ENCODE measurements around the gene KLHL30.

The KLHL30 gene

DNA sequence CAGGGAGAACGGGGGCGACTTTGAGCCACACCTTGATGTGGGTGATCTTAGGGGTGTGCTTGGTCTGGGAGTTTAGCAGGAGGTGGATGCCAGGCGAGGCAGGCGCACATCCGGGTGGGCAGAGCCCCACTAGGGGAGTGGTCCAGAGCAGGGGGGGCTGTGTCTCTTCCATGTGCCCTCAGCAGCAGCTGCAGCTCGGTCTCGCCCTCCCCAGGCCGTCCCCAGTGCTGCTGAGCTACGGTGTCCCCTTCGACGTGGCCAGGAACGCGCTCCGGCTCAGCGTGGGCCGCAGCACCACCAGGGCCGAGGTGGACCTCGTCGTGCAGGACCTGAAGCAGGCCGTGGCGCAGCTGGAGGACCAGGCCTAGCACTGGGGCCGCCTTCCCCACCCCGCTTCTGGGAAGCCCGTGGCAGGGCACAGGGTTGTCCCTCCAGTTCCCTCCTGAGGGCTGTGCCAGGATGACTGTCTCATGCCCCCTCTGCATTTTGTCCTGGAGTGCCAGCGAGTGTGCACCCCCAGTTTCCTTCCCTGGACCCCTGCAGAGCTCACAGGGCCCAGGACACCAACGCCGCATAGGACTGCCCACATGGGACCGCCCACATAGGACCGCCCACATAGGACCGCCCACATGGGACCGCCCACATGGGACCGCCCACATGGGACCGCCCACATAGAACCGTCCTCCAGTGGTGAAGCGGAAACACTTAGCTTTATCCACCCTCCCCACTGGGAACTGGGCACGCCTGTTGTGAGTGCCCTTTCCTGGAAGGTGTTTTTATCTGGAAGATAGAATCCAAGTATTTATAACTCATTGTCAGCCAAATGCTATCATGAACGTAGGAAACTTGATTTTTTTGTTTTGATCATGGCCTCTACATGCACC is 40.2 kb upstream of the KLHL30 start:
- TF ChIP-seq, protein P1, sequence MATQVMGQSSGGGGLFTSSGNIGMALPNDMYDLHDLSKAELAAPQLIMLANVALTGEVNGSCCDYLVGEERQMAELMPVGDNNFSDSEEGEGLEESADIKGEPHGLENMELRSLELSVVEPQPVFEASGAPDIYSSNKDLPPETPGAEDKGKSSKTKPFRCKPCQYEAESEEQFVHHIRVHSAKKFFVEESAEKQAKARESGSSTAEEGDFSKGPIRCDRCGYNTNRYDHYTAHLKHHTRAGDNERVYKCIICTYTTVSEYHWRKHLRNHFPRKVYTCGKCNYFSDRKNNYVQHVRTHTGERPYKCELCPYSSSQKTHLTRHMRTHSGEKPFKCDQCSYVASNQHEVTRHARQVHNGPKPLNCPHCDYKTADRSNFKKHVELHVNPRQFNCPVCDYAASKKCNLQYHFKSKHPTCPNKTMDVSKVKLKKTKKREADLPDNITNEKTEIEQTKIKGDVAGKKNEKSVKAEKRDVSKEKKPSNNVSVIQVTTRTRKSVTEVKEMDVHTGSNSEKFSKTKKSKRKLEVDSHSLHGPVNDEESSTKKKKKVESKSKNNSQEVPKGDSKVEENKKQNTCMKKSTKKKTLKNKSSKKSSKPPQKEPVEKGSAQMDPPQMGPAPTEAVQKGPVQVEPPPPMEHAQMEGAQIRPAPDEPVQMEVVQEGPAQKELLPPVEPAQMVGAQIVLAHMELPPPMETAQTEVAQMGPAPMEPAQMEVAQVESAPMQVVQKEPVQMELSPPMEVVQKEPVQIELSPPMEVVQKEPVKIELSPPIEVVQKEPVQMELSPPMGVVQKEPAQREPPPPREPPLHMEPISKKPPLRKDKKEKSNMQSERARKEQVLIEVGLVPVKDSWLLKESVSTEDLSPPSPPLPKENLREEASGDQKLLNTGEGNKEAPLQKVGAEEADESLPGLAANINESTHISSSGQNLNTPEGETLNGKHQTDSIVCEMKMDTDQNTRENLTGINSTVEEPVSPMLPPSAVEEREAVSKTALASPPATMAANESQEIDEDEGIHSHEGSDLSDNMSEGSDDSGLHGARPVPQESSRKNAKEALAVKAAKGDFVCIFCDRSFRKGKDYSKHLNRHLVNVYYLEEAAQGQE (IDR thresholded peaks at IDR 0.05; ENCODE audit: insufficient read depth in 1 of 2, low read depth in 2 of 2, low read length in 2 of 2): no peak
- TF ChIP-seq SIN3A (IDR thresholded peaks at IDR 0.05; ENCODE audit: borderline replicate concordance, insufficient read depth, low read length) (no peak), TAF1 (IDR thresholded peaks at IDR 0.05; ENCODE audit: borderline replicate concordance, insufficient read depth, low read length) (no peak), POLR2AphosphoS5 (IDR thresholded peaks at IDR 0.05; ENCODE audit: low read depth, low read length) (no peak), FOXP2 (optimal IDR thresholded peaks at IDR 0.05; ENCODE audit: borderline replicate concordance, extremely low read depth, extremely low read length, insufficient read depth) (no peak)

DNA sequence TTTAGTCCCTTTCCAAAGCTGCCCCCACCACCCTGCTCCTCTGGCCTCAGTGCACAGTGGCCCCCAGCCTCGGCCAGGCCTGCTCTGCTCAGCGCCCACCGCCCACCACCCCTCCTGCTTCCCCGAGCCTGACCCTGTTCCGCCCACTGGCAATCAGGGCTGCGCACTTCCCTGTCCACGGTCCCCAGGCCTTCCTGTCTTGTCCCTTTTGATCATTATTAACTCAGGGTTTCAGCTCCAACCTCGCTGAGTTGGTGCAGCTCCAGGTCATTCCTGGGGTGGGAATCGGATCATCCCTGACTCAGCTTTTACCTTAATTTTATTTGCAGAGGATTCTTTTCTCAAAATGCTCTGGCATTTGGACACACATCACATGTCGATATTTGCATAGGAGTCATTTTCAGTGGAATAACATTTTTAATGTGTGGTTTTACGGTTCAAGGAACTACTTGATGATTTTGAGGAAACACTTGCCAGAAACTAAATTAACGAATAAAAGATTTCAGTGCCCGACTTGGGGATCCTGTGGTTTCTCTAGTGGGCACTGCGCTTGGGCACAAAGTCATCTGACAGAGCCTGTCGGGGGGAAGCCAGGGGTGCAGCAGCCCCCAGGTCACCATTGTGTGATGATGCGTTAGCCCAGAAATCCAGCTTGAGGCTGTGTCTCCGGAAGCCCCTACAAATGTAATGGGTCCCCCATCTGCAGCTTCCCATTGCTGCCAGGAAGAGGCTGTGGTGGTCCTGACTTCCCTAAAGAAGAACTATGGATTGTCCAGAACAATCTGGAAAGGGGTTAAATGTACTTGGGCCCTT is 39.4 kb upstream of the KLHL30 start:
- TF ChIP-seq TAF1 (IDR thresholded peaks at IDR 0.05; ENCODE audit: borderline replicate concordance, insufficient read depth, low read length) (no peak), SIN3A (IDR thresholded peaks at IDR 0.05; ENCODE audit: borderline replicate concordance, insufficient read depth, low read length) (no peak), FOXP2 (optimal IDR thresholded peaks at IDR 0.05; ENCODE audit: borderline replicate concordance, extremely low read depth, extremely low read length, insufficient read depth) (no peak), POLR2AphosphoS5 (IDR thresholded peaks at IDR 0.05; ENCODE audit: low read depth, low read length) (no peak)
- TF ChIP-seq, protein P1 (IDR thresholded peaks at IDR 0.05; ENCODE audit: insufficient read depth in 1 of 2, low read depth in 2 of 2, low read length in 2 of 2): no peak

DNA sequence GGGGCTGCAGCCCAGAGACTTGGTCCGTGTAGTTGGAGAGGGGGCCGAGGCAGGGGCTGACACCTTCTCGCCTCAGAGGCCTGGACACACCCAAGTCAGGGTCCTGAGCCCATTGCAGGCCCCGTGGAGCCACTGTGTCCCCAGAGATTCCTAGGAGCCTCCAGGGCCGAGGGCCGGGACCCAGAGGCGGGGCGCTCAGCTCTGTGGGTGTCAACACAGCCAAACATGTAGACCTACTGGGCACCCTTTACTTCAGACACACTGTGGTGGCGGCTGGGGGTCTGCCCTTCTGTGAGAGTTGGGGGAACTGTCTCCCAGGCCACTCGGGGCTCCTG is 38.8 kb upstream of the KLHL30 start:
- TF ChIP-seq TAF1 (IDR thresholded peaks at IDR 0.05; ENCODE audit: borderline replicate concordance, insufficient read depth, low read length) (no peak), POLR2AphosphoS5 (IDR thresholded peaks at IDR 0.05; ENCODE audit: low read depth, low read length) (no peak), SIN3A (IDR thresholded peaks at IDR 0.05; ENCODE audit: borderline replicate concordance, insufficient read depth, low read length) (no peak), FOXP2 (optimal IDR thresholded peaks at IDR 0.05; ENCODE audit: borderline replicate concordance, extremely low read depth, extremely low read length, insufficient read depth) (no peak)
- TF ChIP-seq, protein P1 (IDR thresholded peaks at IDR 0.05; ENCODE audit: insufficient read depth in 1 of 2, low read depth in 2 of 2, low read length in 2 of 2): no peak

DNA sequence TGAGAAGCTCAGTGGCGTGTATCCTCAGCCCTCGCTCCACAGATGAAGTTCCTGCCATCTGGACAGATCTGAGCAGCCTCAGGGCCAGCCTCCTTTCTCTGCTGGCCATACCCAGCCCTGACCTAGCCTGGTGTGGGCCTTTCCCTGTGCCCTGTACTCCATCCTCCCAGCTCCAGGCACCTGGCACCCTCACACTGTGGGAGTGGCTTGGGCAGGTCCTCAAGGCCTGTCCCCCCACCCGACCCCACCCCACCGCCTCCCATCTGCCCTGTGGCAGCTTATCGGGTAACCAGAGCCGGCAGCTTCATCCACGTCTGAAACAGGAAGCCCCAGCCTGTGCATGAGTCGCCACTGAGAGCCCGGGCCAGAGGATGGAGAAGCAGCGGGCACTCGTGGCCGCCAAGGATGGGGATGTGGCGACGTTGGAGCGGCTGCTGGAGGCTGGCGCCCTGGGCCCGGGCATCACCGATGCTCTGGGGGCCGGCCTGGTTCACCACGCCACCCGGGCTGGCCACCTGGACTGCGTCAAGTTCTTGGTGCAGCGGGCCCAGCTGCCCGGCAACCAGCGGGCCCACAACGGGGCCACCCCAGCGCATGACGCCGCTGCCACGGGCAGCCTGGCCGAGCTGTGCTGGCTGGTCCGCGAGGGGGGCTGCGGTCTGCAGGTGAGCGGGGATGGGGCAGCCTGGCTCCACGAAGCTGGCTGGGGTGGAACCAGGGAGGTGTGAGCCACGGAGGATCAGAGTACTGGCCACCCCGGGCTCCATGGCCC is 38.2 kb upstream of the KLHL30 start, which contains the start of gene ESPNL:
Gene ESPNL (plus strand): TSS at position 292 of the 772 bp plus-strand sequence. CDS start 80 bp downstream, at position 372.
- TF ChIP-seq FOXP2 (optimal IDR thresholded peaks at IDR 0.05; ENCODE audit: borderline replicate concordance, extremely low read depth, extremely low read length, insufficient read depth) (no peak), POLR2AphosphoS5 (IDR thresholded peaks at IDR 0.05; ENCODE audit: low read depth, low read length) (no peak), SIN3A (IDR thresholded peaks at IDR 0.05; ENCODE audit: borderline replicate concordance, insufficient read depth, low read length) (no peak), TAF1 (IDR thresholded peaks at IDR 0.05; ENCODE audit: borderline replicate concordance, insufficient read depth, low read length) (no peak)
- TF ChIP-seq, protein P1 (IDR thresholded peaks at IDR 0.05; ENCODE audit: insufficient read depth in 1 of 2, low read depth in 2 of 2, low read length in 2 of 2): no peak

Data from PFSK-1 (cell line).